GM12873 (cell line): ENCODE measurements around the gene TRAP1.

ENCODE experiments used
- CTCF ChIP-seq: IDR thresholded peaks from 2 replicates; pipeline ENCODE4 v1.5.1; 2012; ENCODE audit warnings: low read depth, mild to moderate bottlenecking, moderate library complexity, low read length, control low read depth; ENCODE audit not compliant: insufficient read depth; ENCODE audit errors: missing control alignments

The TRAP1 gene

GRCh38 chr16:3609895-3610697, 107.2 kb downstream of the TRAP1 start:
- no peak for TF ChIP-seq CTCF

GRCh38 chr16:3608069-3608468, 109.3 kb downstream of the TRAP1 start:
- TF ChIP-seq CTCF, result no peak
